ENCODE results near the gene PDZRN4. TPM values are rescaled to one million over a fixed set of nuclear protein-coding genes. Genes with fewer than 3 reads are reported as not detected.

The PDZRN4 gene
- total RNA-seq, 4 donors from 2014 or later, result 0.42 to 4.4 (median 2.4) TPM

DNA sequence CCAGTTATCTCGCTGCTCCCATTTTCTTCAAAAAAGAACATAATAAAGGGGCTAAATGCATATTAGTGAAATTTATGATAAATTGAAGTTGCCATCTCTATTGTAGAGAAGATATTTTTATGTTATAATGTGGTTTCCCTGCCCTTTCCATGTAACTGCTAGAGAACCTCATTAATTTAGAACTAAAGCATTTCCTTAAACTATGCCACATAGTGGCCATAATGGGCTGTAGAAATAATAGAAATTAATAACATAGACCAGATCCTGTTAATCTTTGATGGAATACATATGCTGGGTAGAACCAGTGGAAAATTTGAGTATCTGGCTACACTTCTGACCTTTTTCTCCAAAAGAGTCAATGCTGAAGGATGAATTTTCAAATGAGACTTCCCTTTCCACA lies 376.7 kb downstream of the PDZRN4 start:
- TF ChIP-seq, protein P1, sequence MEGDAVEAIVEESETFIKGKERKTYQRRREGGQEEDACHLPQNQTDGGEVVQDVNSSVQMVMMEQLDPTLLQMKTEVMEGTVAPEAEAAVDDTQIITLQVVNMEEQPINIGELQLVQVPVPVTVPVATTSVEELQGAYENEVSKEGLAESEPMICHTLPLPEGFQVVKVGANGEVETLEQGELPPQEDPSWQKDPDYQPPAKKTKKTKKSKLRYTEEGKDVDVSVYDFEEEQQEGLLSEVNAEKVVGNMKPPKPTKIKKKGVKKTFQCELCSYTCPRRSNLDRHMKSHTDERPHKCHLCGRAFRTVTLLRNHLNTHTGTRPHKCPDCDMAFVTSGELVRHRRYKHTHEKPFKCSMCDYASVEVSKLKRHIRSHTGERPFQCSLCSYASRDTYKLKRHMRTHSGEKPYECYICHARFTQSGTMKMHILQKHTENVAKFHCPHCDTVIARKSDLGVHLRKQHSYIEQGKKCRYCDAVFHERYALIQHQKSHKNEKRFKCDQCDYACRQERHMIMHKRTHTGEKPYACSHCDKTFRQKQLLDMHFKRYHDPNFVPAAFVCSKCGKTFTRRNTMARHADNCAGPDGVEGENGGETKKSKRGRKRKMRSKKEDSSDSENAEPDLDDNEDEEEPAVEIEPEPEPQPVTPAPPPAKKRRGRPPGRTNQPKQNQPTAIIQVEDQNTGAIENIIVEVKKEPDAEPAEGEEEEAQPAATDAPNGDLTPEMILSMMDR (IDR thresholded peaks at IDR 0.05), result no peak
- TF ChIP-seq EP300 (IDR thresholded peaks at IDR 0.05), result no peak
- no peak for TF ChIP-seq POLR2AphosphoS5 (IDR thresholded peaks at IDR 0.05)
- no peak for TF ChIP-seq POLR2A (IDR thresholded peaks at IDR 0.05)
- no peaks in the 10 kb centered on the region for H3K36me3 ChIP-seq
- H3K27ac ChIP-seq, result no peak overlapping the region
- no peaks in the 10 kb centered on the region for H3K4me1 ChIP-seq
- 89% methylated on average over 1 of the region's 1 CpG for WGBS
- DNase-seq (ENCODE audit: low spot score in 2 of 2), result no peak
- H3K27me3 ChIP-seq, result no peaks in the 10 kb centered on the region
- no peaks in the 10 kb centered on the region for H3K9me3 ChIP-seq
- no peak overlapping the region for H3K4me3 ChIP-seq

DNA sequence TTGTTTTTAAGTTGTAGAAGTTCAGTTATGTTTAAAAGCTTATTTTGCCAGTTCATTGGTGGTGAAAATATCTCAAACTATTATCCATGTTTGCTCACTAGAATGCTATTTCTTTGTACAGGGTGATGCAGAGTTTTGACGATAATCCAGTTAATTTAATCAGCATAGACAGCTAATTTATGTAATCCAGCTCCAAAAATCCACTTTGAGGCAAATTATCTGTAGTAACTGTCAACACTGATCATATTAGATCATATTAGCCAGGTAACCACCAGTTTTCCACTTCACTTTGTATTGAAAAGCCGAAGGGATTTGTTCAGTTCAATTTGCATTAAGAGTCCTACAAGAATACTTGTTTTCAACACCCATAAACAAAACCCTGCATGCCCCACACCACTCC lies 378.6 kb downstream of the PDZRN4 start:
- 91% methylated on average over 2 of the region's 2 CpGs for WGBS
- no peak overlapping the region for H3K27ac ChIP-seq
- TF ChIP-seq EP300 (IDR thresholded peaks at IDR 0.05) (no peak), POLR2AphosphoS5 (IDR thresholded peaks at IDR 0.05) (no peak), POLR2A (IDR thresholded peaks at IDR 0.05) (no peak)
- TF ChIP-seq, protein P1 (IDR thresholded peaks at IDR 0.05), result no peak
- H3K36me3 ChIP-seq, result no peaks in the 10 kb centered on the region
- H3K4me3 ChIP-seq, result no peak overlapping the region
- no peaks in the 10 kb centered on the region for H3K27me3 ChIP-seq
- H3K4me1 ChIP-seq, result no peaks in the 10 kb centered on the region
- DNase-seq (ENCODE audit: low spot score in 2 of 2), result no peak
- H3K9me3 ChIP-seq, result no peaks in the 10 kb centered on the region

DNA sequence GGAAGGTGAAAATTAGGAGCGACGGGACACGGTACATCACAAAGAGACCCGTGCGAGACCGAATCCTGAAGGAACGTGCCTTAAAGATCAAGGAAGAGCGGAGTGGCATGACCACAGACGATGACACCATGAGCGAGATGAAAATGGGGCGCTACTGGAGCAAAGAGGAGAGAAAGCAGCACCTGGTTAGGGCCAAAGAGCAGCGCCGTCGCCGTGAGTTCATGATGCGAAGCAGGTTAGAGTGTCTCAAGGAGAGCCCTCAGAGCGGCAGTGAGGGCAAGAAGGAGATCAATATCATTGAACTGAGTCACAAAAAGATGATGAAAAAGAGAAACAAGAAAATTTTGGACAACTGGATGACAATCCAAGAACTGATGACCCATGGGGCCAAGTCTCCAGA lies 385.3 kb downstream of the PDZRN4 start:
- Histone ChIP-seq H3K27me3 (no peaks in the 10 kb centered on the region), H3K4me3 (no peak overlapping the region), H3K36me3 (no peaks in the 10 kb centered on the region), H3K9me3 (no peaks in the 10 kb centered on the region), H3K4me1 (no peaks in the 10 kb centered on the region), H3K27ac (no peak overlapping the region)
- no peak for TF ChIP-seq EP300 (IDR thresholded peaks at IDR 0.05)
- no peak for TF ChIP-seq POLR2AphosphoS5 (IDR thresholded peaks at IDR 0.05)
- TF ChIP-seq POLR2A (IDR thresholded peaks at IDR 0.05), result no peak
- TF ChIP-seq, protein P1 (IDR thresholded peaks at IDR 0.05), result no peak
- WGBS, result 96% methylated on average over 17 of the region's 17 CpGs
- DNase-seq (ENCODE audit: low spot score in 2 of 2), result no peak

GRCh38 chr12:41576925-41577324 lies 388.8 kb downstream of the PDZRN4 start:
- no peaks in the 10 kb centered on the region for H3K9me3 ChIP-seq
- no peak overlapping the region for H3K27ac ChIP-seq
- H3K4me3 ChIP-seq, result no peak overlapping the region
- no peaks in the 10 kb centered on the region for H3K4me1 ChIP-seq
- H3K27me3 ChIP-seq, result no peaks in the 10 kb centered on the region
- 79% methylated on average over 1 of the region's 1 CpG for WGBS
- no peak for DNase-seq (ENCODE audit: low spot score in 2 of 2)
- TF ChIP-seq, protein P1 (IDR thresholded peaks at IDR 0.05), result no peak
- TF ChIP-seq EP300 (IDR thresholded peaks at IDR 0.05), result no peak
- no peak for TF ChIP-seq POLR2AphosphoS5 (IDR thresholded peaks at IDR 0.05)
- no peak for TF ChIP-seq POLR2A (IDR thresholded peaks at IDR 0.05)
- H3K36me3 ChIP-seq, result no peaks in the 10 kb centered on the region

GRCh38 chr12:41577995-41578394 lies 389.9 kb downstream of the PDZRN4 start:
- H3K9me3 ChIP-seq, result no peaks in the 10 kb centered on the region
- no peak overlapping the region for H3K4me3 ChIP-seq
- no peak for DNase-seq (ENCODE audit: low spot score in 2 of 2)
- no peak overlapping the region for H3K27ac ChIP-seq
- TF ChIP-seq POLR2AphosphoS5 (IDR thresholded peaks at IDR 0.05) (no peak), EP300 (IDR thresholded peaks at IDR 0.05) (no peak), POLR2A (IDR thresholded peaks at IDR 0.05) (no peak)
- TF ChIP-seq, protein P1 (IDR thresholded peaks at IDR 0.05), result no peak
- H3K4me1 ChIP-seq, result no peaks in the 10 kb centered on the region
- H3K36me3 ChIP-seq, result no peaks in the 10 kb centered on the region
- H3K27me3 ChIP-seq, result no peaks in the 10 kb centered on the region

All from suprapubic skin (tissue), 4 donors.